HG02870 (cell line): ENCODE data around the gene GOLGA7B.
"Not testable (repeated sequence)": the region's sequence is repeated elsewhere in the genome, so short reads cannot be mapped to it uniquely, and the experiment has no call there.

Source experiments
- ATAC-seq: cut with Tn5 transposase; IDR thresholded peaks from one replicate; pipeline ENCODE4 v1.9.1; 2021; ENCODE audit warnings: mild to moderate bottlenecking, moderate library complexity; ENCODE audit not compliant: unreplicated experiment

The GOLGA7B gene

GRCh38 chr10:97830064-97830463 is 19.6 kb upstream of the GOLGA7B start:
- no peak for ATAC-seq

- ATAC-seq: no peak
Observed at GRCh38 chr10:97831259-97831658, 18.4 kb upstream of the GOLGA7B start.

GRCh38 chr10:97836446-97836845 is 13.2 kb upstream of the GOLGA7B start:
- ATAC-seq: no peak

GRCh38 chr10:97838091-97838490 is 11.6 kb upstream of the GOLGA7B start:
- no peak for ATAC-seq

- ATAC-seq: not testable (repeated sequence)
Observed at GRCh38 chr10:97841166-97841565, 8.5 kb upstream of the GOLGA7B start.

GRCh38 chr10:97842114-97842513 is 7.5 kb upstream of the GOLGA7B start:
- not testable (repeated sequence) for ATAC-seq

GRCh38 chr10:97842656-97843280 is 6.9 kb upstream of the GOLGA7B start:
- ATAC-seq: no peak

GRCh38 chr10:97843281-97843671 is 6.4 kb upstream of the GOLGA7B start:
- no peak for ATAC-seq

- not testable (repeated sequence) for ATAC-seq
Observed at GRCh38 chr10:97843972-97844371, 5.7 kb upstream of the GOLGA7B start.

- no peak for ATAC-seq
Observed at GRCh38 chr10:97844678-97845077, 5.0 kb upstream of the GOLGA7B start.

GRCh38 chr10:97849103-97849686 is 448 bp upstream of the GOLGA7B start:
- ATAC-seq: no peak

GRCh38 chr10:97850446-97850845 is 803 bp downstream of the GOLGA7B start:
- ATAC-seq: no peak

- no peak for ATAC-seq
Observed at GRCh38 chr10:97851341-97852001, 1.8 kb downstream of the GOLGA7B start.

GRCh38 chr10:97852277-97852676 is 2.6 kb downstream of the GOLGA7B start:
- no peak for ATAC-seq

- no peak for ATAC-seq
Observed at GRCh38 chr10:97852840-97853405, 3.3 kb downstream of the GOLGA7B start.

- no peak for ATAC-seq
Observed at GRCh38 chr10:97854743-97855142, 5.1 kb downstream of the GOLGA7B start.

- ATAC-seq: no peak
Observed at GRCh38 chr10:97858001-97858439, 8.4 kb downstream of the GOLGA7B start.

- no peak for ATAC-seq
Observed at GRCh38 chr10:97861097-97861750, 11.6 kb downstream of the GOLGA7B start.

- no peak for ATAC-seq
Observed at GRCh38 chr10:97861924-97862323, 12.3 kb downstream of the GOLGA7B start.

- no peak for ATAC-seq
Observed at GRCh38 chr10:97863808-97864207, 14.2 kb downstream of the GOLGA7B start.

GRCh38 chr10:97865488-97865887 is 15.8 kb downstream of the GOLGA7B start:
- ATAC-seq: no peak
